Gastrocnemius medialis (tissue), 4 donors: ENCODE data around the gene SEMA4F. TPM values are rescaled to one million over a fixed set of nuclear protein-coding genes. Genes with fewer than 3 reads are reported as not detected.
A peak's percentile ranks its signal among the peaks of the same experiment; 100 is the strongest.

Experiments used
- ATAC-seq, 2 donors: fragments of 150-250 bp; one replicate each; pipeline ENCODE4 v1.9.1; 2016
- DNase-seq, 2 donors: peaks; one replicate each; pipeline ENCODE4 v3.0.0-alpha.2; 2019
- H3K27ac ChIP-seq, 4 donors: fragments of 200-600 bp; sonication (generic); 1 replicate in 1 of 4; 2 replicates in 3 of 4; pipeline ENCODE4 v1.5.1; 2016 to 2018; ENCODE audit warnings: mild to moderate bottlenecking in 2 of 4, moderate library complexity in 1 of 4
- H3K27me3 ChIP-seq, 3 donors: fragments of 200-600 bp; sonication (generic) in 2 of 3; 1 replicate in 1 of 3; 2 replicates in 2 of 3; pipeline versions ENCODE4 v1.5.1 to v1.6.0; 2016 to 2019; ENCODE audit warnings: mild to moderate bottlenecking in 1 of 3, moderate library complexity in 1 of 3
- H3K36me3 ChIP-seq, 2 donors: fragments of 200-600 bp; sonication (generic) in 1 of 2; one replicate each; pipeline ENCODE4 v1.5.1; 2017 to 2018
- H3K4me1 ChIP-seq, 2 donors: fragments of 200-600 bp; sonication (generic) in 1 of 2; one replicate each; pipeline ENCODE4 v1.5.1; 2016 to 2017; ENCODE audit warnings: mild to moderate bottlenecking in 2 of 2
- H3K4me3 ChIP-seq, 4 donors: fragments of 200-600 bp; sonication (generic) in 3 of 4; 1 replicate in 1 of 4; 2 replicates in 3 of 4; pipeline ENCODE4 v1.5.1; 2016 to 2019; ENCODE audit warnings: mild to moderate bottlenecking in 2 of 4
- H3K9me3 ChIP-seq, 3 donors: fragments of 200-600 bp; sonication (generic) in 2 of 3; 1 replicate in 1 of 3; 2 replicates in 2 of 3; pipeline ENCODE4 v1.5.1; 2016 to 2019
- CTCF ChIP-seq, 5 experiments: fragments of 450-650 bp in 3 of 5; fragments of 200-600 bp in 2 of 5; sonication (generic) in 2 of 5; IDR thresholded peaks in 4 of 5; conservative IDR thresholded peaks in 1 of 5; 1 replicate in 4 of 5; 2 replicates in 1 of 5; pipeline ENCODE4 v1.5.1; 2016 to 2019; ENCODE audit warnings: antibody characterized with exemption in 5 of 5, mild to moderate bottlenecking in 3 of 5, moderate library complexity in 3 of 5
- POLR2A ChIP-seq, 2 donors: fragments of 450-650 bp; IDR thresholded peaks; one replicate each; pipeline ENCODE4 v1.6.1; 2017; ENCODE audit warnings: antibody characterized with exemption in 2 of 2, mild to moderate bottlenecking in 2 of 2, moderate library complexity in 2 of 2
- in situ Hi-C, 4 donors: fragments of 200-750 bp; cut with MboI; loops; one replicate each; pipeline versions ENCODE4 v1.15.0 to v1.8.0; 2017; ENCODE audit warnings: low sequenced_read_pairs in 4 of 4
- intact Hi-C: fragments of 100-400 bp; cut with DNase I; formaldehyde crosslinking; loops from one replicate; pipeline ENCODE4 v1.15.1; 2023; ENCODE audit warnings: low total_unique reads
- total RNA-seq, 4 donors: library from RNA; depleted of rRNA; stranded (reverse); fragments of >200 nt; gene quantifications; one replicate each; pipeline versions ENCODE4 v1.1.0 to v1.2.3, GENCODE V29; 2016

Gene SEMA4F
- total RNA-seq, 4 donors from 2014 or later, result 0.97 to 1.6 (median 1.4) TPM

- in situ Hi-C loops, result loop anchor here in 1 of 4 donors (25.0 kb wide), 1 partner anchor 922 kb away; no protein-coding TSS in a partner anchor
Measured at GRCh38 chr2:74690571-74690970, 36.5 kb downstream of the SEMA4F start.

DNA sequence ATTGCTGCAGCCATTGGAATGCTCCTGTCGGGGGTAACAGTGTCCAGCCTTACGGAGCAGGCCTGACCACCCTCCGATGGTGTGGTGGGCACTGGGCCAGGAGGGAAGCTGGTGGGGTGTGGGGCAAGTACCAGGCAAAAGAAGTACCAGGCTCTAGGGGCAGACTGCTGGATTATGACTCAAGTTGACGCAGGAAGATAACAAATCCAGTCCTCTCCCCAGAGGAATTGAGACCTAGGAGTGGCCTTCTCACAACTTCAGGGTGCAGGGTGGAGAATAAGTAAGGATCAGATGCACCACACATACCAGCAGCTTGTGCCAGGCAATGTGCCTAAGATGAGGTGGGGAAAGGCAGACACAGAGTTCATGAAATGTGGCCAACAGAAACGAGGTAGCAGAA is 37.9 kb downstream of the SEMA4F start:
- peak in 1 of 2 donors; percentile 13 for ATAC-seq
- Histone ChIP-seq H3K27ac (peak overlapping the region in 2 of 4 donors; percentile 49 to 53), H3K9me3 (no peaks in the 10 kb centered on the region), H3K4me3 (no peak overlapping the region), H3K4me1 (peaks cover 33 to 35% of the 10 kb centered on the region in 2 donors), H3K27me3 (no peaks in the 10 kb centered on the region), H3K36me3 (no peaks in the 10 kb centered on the region)
- peak in 1 of 2 donors; percentile 24 for DNase-seq
- in situ Hi-C loops (loop anchor here in 1 of 4 donors (25.0 kb wide), 1 partner anchor 920 kb away; no protein-coding TSS in a partner anchor), intact Hi-C loops (loop anchor here (2.0 kb wide), 1 partner anchor 23 kb away; no protein-coding TSS in a partner anchor)
- no peak for TF ChIP-seq POLR2A (IDR thresholded peaks at IDR 0.05)
- no peak for TF ChIP-seq CTCF (IDR thresholded peaks at IDR 0.05 in 4 of 5, conservative IDR thresholded peaks at IDR 0.05 in 1 of 5)

More at GRCh38 chr2:74690571-74690970, 36.5 kb downstream of the SEMA4F start:
- ATAC-seq, result peak; percentile 77 to 80
- peaks cover 20 to 30% of the 10 kb centered on the region in 2 donors for H3K4me1 ChIP-seq
- intact Hi-C loops, result loop anchor here (1.0 to 2.0 kb wide), 2 partner anchors 24 to 186 kb away; no protein-coding TSS in a partner anchor
- DNase-seq, result peak in 1 of 2 donors; percentile 21
- H3K4me3 ChIP-seq, result no peak overlapping the region
- no peaks in the 10 kb centered on the region for H3K27me3 ChIP-seq
- H3K36me3 ChIP-seq, result no peaks in the 10 kb centered on the region
- no peak overlapping the region for H3K27ac ChIP-seq
- peak; percentile 46 to 79 (median 69) for TF ChIP-seq CTCF (IDR thresholded peaks at IDR 0.05 in 4 of 5, conservative IDR thresholded peaks at IDR 0.05 in 1 of 5)
- no peak for TF ChIP-seq POLR2A (IDR thresholded peaks at IDR 0.05)
- no peaks in the 10 kb centered on the region for H3K9me3 ChIP-seq

GRCh38 chr2:74693213-74693612 is 39.2 kb downstream of the SEMA4F start:
- Histone ChIP-seq H3K27ac (no peak overlapping the region), H3K36me3 (no peaks in the 10 kb centered on the region), H3K9me3 (no peaks in the 10 kb centered on the region), H3K4me3 (no peak overlapping the region), H3K4me1 (peaks cover 36 to 40% of the 10 kb centered on the region in 2 donors), H3K27me3 (no peaks in the 10 kb centered on the region)
- intact Hi-C loops, result no loop called here
- in situ Hi-C loops, result loop anchor here in 1 of 4 donors (25.0 kb wide), 1 partner anchor 919 kb away; no protein-coding TSS in a partner anchor
- DNase-seq (no peak), ATAC-seq (no peak)
- TF ChIP-seq CTCF (IDR thresholded peaks at IDR 0.05 in 4 of 5, conservative IDR thresholded peaks at IDR 0.05 in 1 of 5) (no peak), POLR2A (IDR thresholded peaks at IDR 0.05) (no peak)

DNA sequence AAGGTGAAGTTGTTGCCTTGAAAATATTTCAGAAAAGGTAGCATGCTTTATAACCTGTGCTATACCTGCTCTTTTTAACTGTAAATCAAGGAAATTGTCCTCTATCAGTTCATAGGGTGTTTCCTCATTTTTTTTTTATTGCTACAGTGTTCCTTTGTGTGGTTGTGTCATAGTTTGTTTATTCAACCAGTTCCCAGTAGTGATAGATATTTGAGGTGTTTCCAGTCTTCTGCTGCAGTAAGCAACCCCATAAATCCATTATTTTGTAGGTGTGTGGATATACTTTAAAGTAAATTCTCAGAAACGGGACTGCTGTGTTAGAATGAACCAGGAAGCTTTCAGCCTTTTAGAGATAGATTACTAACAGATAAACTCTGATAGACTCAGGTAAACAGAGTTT is 39.6 kb downstream of the SEMA4F start:
- in situ Hi-C loops (loop anchor here in 1 of 4 donors (25.0 kb wide), 1 partner anchor 919 kb away; no protein-coding TSS in a partner anchor), intact Hi-C loops (no loop called here)
- ATAC-seq, result no peak
- Histone ChIP-seq H3K4me3 (no peak overlapping the region), H3K36me3 (no peaks in the 10 kb centered on the region), H3K27me3 (no peaks in the 10 kb centered on the region), H3K4me1 (peaks cover 36 to 40% of the 10 kb centered on the region in 2 donors), H3K27ac (no peak overlapping the region), H3K9me3 (no peaks in the 10 kb centered on the region)
- TF ChIP-seq CTCF (IDR thresholded peaks at IDR 0.05 in 4 of 5, conservative IDR thresholded peaks at IDR 0.05 in 1 of 5) (no peak), POLR2A (IDR thresholded peaks at IDR 0.05) (no peak)
- DNase-seq, result no peak
